Measurements from ENCODE around the gene THAP7. TPM values are rescaled to one million over a fixed set of nuclear protein-coding genes. Genes with fewer than 3 reads are reported as not detected.

THAP7 gene
- total and polyA plus RNA-seq, 2 experiments from 2014 or later, result 21.8 to 25.9 TPM

- H3K79me2 ChIP-seq (replicated peaks; ENCODE audit: insufficient read depth), result no peaks in the 10 kb centered on the region
These were observed 23.5 kb downstream of the THAP7 start for GRCh38 chr22:20978419-20978818.

More at GRCh38 chr22:20978419-20978818, 23.5 kb downstream of the THAP7 start:
- no peak for TF ChIP-seq NANOG (IDR thresholded peaks at IDR 0.05; ENCODE audit: borderline replicate concordance)
- no peak for TF ChIP-seq REST (IDR thresholded peaks at IDR 0.05; ENCODE audit: unreplicated experiment)
- no peak for TF ChIP-seq POLR2AphosphoS5 (IDR thresholded peaks at IDR 0.05; ENCODE audit: low read depth)
- TF ChIP-seq STAT1 (IDR thresholded peaks at IDR 0.05; ENCODE audit: unreplicated experiment), result no peak
- TF ChIP-seq ZNF331 (CRISPR knock-in tag; IDR thresholded peaks at IDR 0.05; ENCODE audit: low read depth), result no peak
- no peak for TF ChIP-seq CTCF (conservative IDR thresholded peaks at IDR 0.05; ENCODE audit: low read depth in 2 of 2)
- TF ChIP-seq JUNB (IDR thresholded peaks at IDR 0.05; ENCODE audit: unreplicated experiment), result no peak
- Histone ChIP-seq H3K27me3 (ENCODE audit: insufficient read depth) (no peaks in the 10 kb centered on the region), H2AFZ (no peak overlapping the region), H3K4me3 (no peak overlapping the region), H3K4me2 (no peak overlapping the region), H3K4me1 (ENCODE audit: insufficient read depth) (peaks cover 11% of the 10 kb centered on the region; the same call in 1 of the 2 replicates), H3K36me3 (ENCODE audit: insufficient read depth) (no peaks in the 10 kb centered on the region; the same call in 1 of the 2 replicates), H3K27ac (ENCODE audit: low read depth) (no peak overlapping the region), H4K20me1 (replicated peaks; ENCODE audit: insufficient read depth) (no peaks in the 10 kb centered on the region), H3F3A (replicated peaks; ENCODE audit: low read depth) (no peaks in the 10 kb centered on the region), H3K9me2 (ENCODE audit: insufficient read depth) (0 out of 2 replicates have a peak, but pooled peaks cover 6% of the 10 kb centered on the region)
- Mint-ChIP-seq H3K4me1 (peaks cover 15% of the 10 kb centered on the region), H3K27ac (no peak overlapping the region), H3K9me3 (peaks cover 20% of the 10 kb centered on the region), H3K36me3 (ENCODE audit: low read depth) (peaks cover 6% of the 10 kb centered on the region; the same call in 1 of the 3 replicates), H3K27me3 (ENCODE audit: insufficient read depth, low read depth, poor library complexity) (peaks cover 36% of the 10 kb centered on the region), H3K4me3 (no peak overlapping the region)
- ATAC-seq (no peak), DNase-seq (ENCODE audit: low spot score) (no peak)
